Measurements from ENCODE around the gene C5AR1. TPM values are rescaled to one million over a fixed set of nuclear protein-coding genes. Genes with fewer than 3 reads are reported as not detected.

Gene C5AR1
- total and polyA plus RNA-seq, 4 donors: 1.8 to 5.3 (median 3.2) TPM

GRCh38 chr19:47348819-47349795, 39.4 kb downstream of the C5AR1 start, which contains the start of gene DHX34 (continued):
- TF ChIP-seq EGR1 (IDR thresholded peaks at IDR 0.05; ENCODE audit: low read depth in 2 of 2) (peak in 1 of 2 donors; percentile 15), JUND (IDR thresholded peaks at IDR 0.05) (no peak), FOXA2 (IDR thresholded peaks at IDR 0.05) (peak; percentile 9)

GRCh38 chr19:47350630-47351029, 41.0 kb downstream of the C5AR1 start:
- no peak overlapping the region for H3K9ac ChIP-seq (ENCODE audit: low read depth in 1 of 2, low read length in 2 of 2)
- H3K9me3 ChIP-seq (ENCODE audit: control insufficient read depth in 4 of 4, low read length in 3 of 4): no peaks in the 10 kb centered on the region
- no peak overlapping the region for H3K27ac ChIP-seq (ENCODE audit: low read depth in 1 of 2, low read length in 2 of 2)

GRCh38 chr19:47351548-47351947, 41.9 kb downstream of the C5AR1 start:
- Histone ChIP-seq H3K36me3 (ENCODE audit: control insufficient read depth in 4 of 4, insufficient read depth in 3 of 4, low read depth in 1 of 4, low read length in 3 of 4) (peaks cover 0 to 19% (median 9%) of the 10 kb centered on the region in 4 donors), H3K27me3 (ENCODE audit: control insufficient read depth in 4 of 4, insufficient read depth in 4 of 4, low read length in 3 of 4) (no peaks in the 10 kb centered on the region), H3K27ac (ENCODE audit: low read depth in 1 of 2, low read length in 2 of 2) (no peak overlapping the region), H3K4me1 (ENCODE audit: control insufficient read depth in 4 of 4, insufficient read depth in 4 of 4, low read length in 3 of 4) (peaks cover 2 to 24% (median 16%) of the 10 kb centered on the region in 4 donors), H3K4me3 (ENCODE audit: low read depth in 1 of 3, low read length in 3 of 3) (no peak overlapping the region), H3K9ac (ENCODE audit: low read depth in 1 of 2, low read length in 2 of 2) (no peak overlapping the region), H3K9me3 (ENCODE audit: control insufficient read depth in 4 of 4, low read length in 3 of 4) (no peaks in the 10 kb centered on the region)
- TF ChIP-seq ATF3 (IDR thresholded peaks at IDR 0.05) (no peak), HNF4G (IDR thresholded peaks at IDR 0.05) (no peak), REST (IDR thresholded peaks at IDR 0.05) (no peak), EGR1 (IDR thresholded peaks at IDR 0.05; ENCODE audit: low read depth in 2 of 2) (no peak), RAD21 (IDR thresholded peaks at IDR 0.05) (no peak), ZBTB33 (IDR thresholded peaks at IDR 0.05) (no peak), YY1 (IDR thresholded peaks at IDR 0.05) (no peak), RXRA (IDR thresholded peaks at IDR 0.05) (no peak), HNF4A (conservative IDR thresholded peaks at IDR 0.05) (no peak), FOXA2 (IDR thresholded peaks at IDR 0.05) (no peak), MAX (IDR thresholded peaks at IDR 0.05) (no peak)
- WGBS: 94% methylated on average over 3 of the region's 3 CpGs
- no peak for DNase-seq (ENCODE audit: low spot score)

More at GRCh38 chr19:47350630-47351029, 41.0 kb downstream of the C5AR1 start:
- 94% methylated on average over 6 of the region's 6 CpGs for WGBS
- Histone ChIP-seq H3K4me3 (ENCODE audit: low read depth in 1 of 3, low read length in 3 of 3) (no peak overlapping the region), H3K4me1 (ENCODE audit: control insufficient read depth in 4 of 4, insufficient read depth in 4 of 4, low read length in 3 of 4) (peaks cover 2 to 24% (median 16%) of the 10 kb centered on the region in 4 donors), H3K36me3 (ENCODE audit: control insufficient read depth in 4 of 4, insufficient read depth in 3 of 4, low read depth in 1 of 4, low read length in 3 of 4) (peaks cover 0 to 13% (median 6%) of the 10 kb centered on the region in 4 donors), H3K27me3 (ENCODE audit: control insufficient read depth in 4 of 4, insufficient read depth in 4 of 4, low read length in 3 of 4) (no peaks in the 10 kb centered on the region)
- no peak for DNase-seq (ENCODE audit: low spot score)
- TF ChIP-seq REST (IDR thresholded peaks at IDR 0.05): no peak

All from liver (tissue), 9 donors.